ENCODE measurements around the gene CUBN. TPM values are rescaled to one million over a fixed set of nuclear protein-coding genes. Genes with fewer than 3 reads are reported as not detected.

The CUBN gene
- total RNA-seq, 2 experiments from 2014 or later: 7.9 to 9.2 TPM

DNA sequence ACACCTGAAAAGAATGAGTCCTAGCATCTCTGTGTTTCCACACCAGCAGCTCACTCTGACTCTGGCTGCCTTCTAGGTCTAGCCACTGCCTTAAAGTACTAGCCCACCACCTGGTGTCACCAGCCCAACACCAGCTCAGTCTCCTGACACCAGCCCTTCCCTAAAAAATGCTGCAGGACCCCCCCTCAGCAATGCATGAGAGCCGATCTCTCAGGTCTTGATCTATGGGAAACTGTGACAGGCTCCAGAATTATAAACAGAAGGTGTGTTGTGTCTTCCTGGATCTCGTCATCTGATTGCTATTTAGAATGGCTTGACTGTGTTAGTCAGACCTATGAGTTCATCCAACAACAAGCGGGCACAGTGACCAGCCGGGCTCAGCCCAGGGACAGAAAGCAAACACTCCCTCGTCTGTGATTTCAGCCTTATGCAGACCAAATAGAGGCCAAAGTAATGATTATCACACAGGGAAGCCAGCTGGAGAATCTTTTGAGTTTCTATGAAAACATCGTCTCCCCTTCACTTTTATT lies 66.6 kb downstream of the CUBN start:
- H3K27ac ChIP-seq (ENCODE audit: low read depth in 1 of 2, low read length in 2 of 2): no peak overlapping the region
- H3K9me3 ChIP-seq (ENCODE audit: control insufficient read depth in 1 of 2, insufficient read depth in 1 of 2, low read length in 2 of 2): no peaks in the 10 kb centered on the region
- H3K4me3 ChIP-seq (ENCODE audit: low read length): no peak overlapping the region
- peak overlapping the region; percentile 48 for H3K27ac Mint-ChIP-seq
- H3K4me1 ChIP-seq (ENCODE audit: insufficient read depth, low read length): no peaks in the 10 kb centered on the region
- no peaks in the 10 kb centered on the region for H3K36me3 ChIP-seq (ENCODE audit: insufficient read depth, low read length)
- H3K36me3 Mint-ChIP-seq (ENCODE audit: low read depth): peaks cover 27% of the 10 kb centered on the region
- H3K4me1 Mint-ChIP-seq (ENCODE audit: low read depth): peaks cover 47% of the 10 kb centered on the region
- no peaks in the 10 kb centered on the region for H3K9me3 Mint-ChIP-seq
- ATAC-seq (ENCODE audit: poor library complexity): no peak
- intact Hi-C loops (cut with DNase I, micrococcal nuclease): no loop called here
- no peaks in the 10 kb centered on the region for H3K27me3 Mint-ChIP-seq
- H3K27me3 ChIP-seq (ENCODE audit: control insufficient read depth in 1 of 2, insufficient read depth in 2 of 2, low read length in 2 of 2): no peaks in the 10 kb centered on the region
- POLR2A ChIA-PET: interaction anchor here (1.0 kb wide), 1 partner anchor 167 kb away, joined by 4 read pairs; no protein-coding TSS in a partner anchor
- no peak overlapping the region for H3K4me3 Mint-ChIP-seq
- peak in 1 of 14 experiments; percentile 9 for DNase-seq
- CTCF ChIA-PET: no interaction called here
- TF ChIP-seq, protein P1, sequence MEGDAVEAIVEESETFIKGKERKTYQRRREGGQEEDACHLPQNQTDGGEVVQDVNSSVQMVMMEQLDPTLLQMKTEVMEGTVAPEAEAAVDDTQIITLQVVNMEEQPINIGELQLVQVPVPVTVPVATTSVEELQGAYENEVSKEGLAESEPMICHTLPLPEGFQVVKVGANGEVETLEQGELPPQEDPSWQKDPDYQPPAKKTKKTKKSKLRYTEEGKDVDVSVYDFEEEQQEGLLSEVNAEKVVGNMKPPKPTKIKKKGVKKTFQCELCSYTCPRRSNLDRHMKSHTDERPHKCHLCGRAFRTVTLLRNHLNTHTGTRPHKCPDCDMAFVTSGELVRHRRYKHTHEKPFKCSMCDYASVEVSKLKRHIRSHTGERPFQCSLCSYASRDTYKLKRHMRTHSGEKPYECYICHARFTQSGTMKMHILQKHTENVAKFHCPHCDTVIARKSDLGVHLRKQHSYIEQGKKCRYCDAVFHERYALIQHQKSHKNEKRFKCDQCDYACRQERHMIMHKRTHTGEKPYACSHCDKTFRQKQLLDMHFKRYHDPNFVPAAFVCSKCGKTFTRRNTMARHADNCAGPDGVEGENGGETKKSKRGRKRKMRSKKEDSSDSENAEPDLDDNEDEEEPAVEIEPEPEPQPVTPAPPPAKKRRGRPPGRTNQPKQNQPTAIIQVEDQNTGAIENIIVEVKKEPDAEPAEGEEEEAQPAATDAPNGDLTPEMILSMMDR (IDR thresholded peaks at IDR 0.05): no peak

DNA sequence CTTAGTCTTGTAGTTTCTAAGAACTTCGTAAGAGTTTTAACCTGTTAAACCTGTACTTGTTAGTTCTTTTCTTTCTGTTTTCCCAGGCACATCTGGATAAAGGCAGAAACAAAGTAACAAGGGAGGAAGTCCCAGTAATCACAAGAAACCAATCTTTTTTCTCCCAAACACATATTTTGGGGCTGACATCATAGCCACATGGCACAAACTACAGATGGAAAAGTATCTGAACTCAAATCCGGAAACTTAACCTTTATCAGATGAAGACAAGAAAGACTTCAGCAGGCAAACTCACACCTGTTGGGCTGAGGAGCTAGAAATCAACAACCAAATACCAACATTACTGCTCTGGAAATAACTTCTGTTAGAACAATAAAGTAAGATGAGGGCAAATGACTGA lies 67.1 kb downstream of the CUBN start:
- no peaks in the 10 kb centered on the region for H3K9me3 ChIP-seq (ENCODE audit: control insufficient read depth in 1 of 2, insufficient read depth in 1 of 2, low read length in 2 of 2)
- Mint-ChIP-seq H3K4me1 (ENCODE audit: low read depth) (peaks cover 42% of the 10 kb centered on the region), H3K4me3 (no peak overlapping the region), H3K9me3 (no peaks in the 10 kb centered on the region), H3K27me3 (no peaks in the 10 kb centered on the region), H3K36me3 (ENCODE audit: low read depth) (peaks cover 24% of the 10 kb centered on the region), H3K27ac (peak overlapping the region; percentile 48)
- no peaks in the 10 kb centered on the region for H3K27me3 ChIP-seq (ENCODE audit: control insufficient read depth in 1 of 2, insufficient read depth in 2 of 2, low read length in 2 of 2)
- intact Hi-C loops (cut with DNase I, micrococcal nuclease): no loop called here
- ChIA-PET CTCF (no interaction called here), POLR2A (interaction anchor here (1.0 kb wide), 1 partner anchor 168 kb away, joined by 4 read pairs; no protein-coding TSS in a partner anchor)
- H3K36me3 ChIP-seq (ENCODE audit: insufficient read depth, low read length): no peaks in the 10 kb centered on the region
- H3K4me1 ChIP-seq (ENCODE audit: insufficient read depth, low read length): no peaks in the 10 kb centered on the region
- no peak overlapping the region for H3K4me3 ChIP-seq (ENCODE audit: low read length)
- TF ChIP-seq, protein P1 (IDR thresholded peaks at IDR 0.05): no peak
- DNase-seq (no peak), ATAC-seq (ENCODE audit: poor library complexity) (no peak)
- no peak overlapping the region for H3K27ac ChIP-seq (ENCODE audit: low read depth in 1 of 2, low read length in 2 of 2)

DNA sequence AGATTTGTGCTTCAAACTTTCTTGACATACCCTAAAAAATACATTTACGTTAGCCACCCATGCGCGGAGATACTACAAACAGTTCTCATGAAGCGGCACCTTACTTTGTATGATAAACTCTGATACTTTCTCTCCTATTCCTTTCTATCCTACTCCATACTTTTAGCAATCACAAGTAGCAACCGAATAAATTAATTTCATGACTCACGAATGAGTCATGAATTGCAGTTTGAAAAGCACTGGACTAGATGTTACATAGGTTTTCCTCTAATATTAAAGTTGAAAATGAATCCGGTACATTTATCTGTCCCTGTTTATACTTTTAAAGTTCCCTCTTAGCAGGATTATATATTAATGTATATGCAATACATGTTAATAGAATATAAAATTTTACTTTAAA lies 67.6 kb downstream of the CUBN start:
- peaks cover 37% of the 10 kb centered on the region for H3K4me1 Mint-ChIP-seq (ENCODE audit: low read depth)
- H3K4me3 Mint-ChIP-seq: no peak overlapping the region
- Histone ChIP-seq H3K27me3 (ENCODE audit: control insufficient read depth in 1 of 2, insufficient read depth in 2 of 2, low read length in 2 of 2) (no peaks in the 10 kb centered on the region), H3K36me3 (ENCODE audit: insufficient read depth, low read length) (no peaks in the 10 kb centered on the region), H3K4me3 (ENCODE audit: low read length) (no peak overlapping the region), H3K9me3 (ENCODE audit: control insufficient read depth in 1 of 2, insufficient read depth in 1 of 2, low read length in 2 of 2) (no peaks in the 10 kb centered on the region), H3K27ac (ENCODE audit: low read depth in 1 of 2, low read length in 2 of 2) (no peak overlapping the region), H3K4me1 (ENCODE audit: insufficient read depth, low read length) (no peaks in the 10 kb centered on the region)
- H3K9me3 Mint-ChIP-seq: no peaks in the 10 kb centered on the region
- ChIA-PET CTCF (no interaction called here), POLR2A (interaction anchor here (1.0 kb wide), 1 partner anchor 168 kb away, joined by 4 read pairs; no protein-coding TSS in a partner anchor)
- H3K27ac Mint-ChIP-seq: no peak overlapping the region
- intact Hi-C loops (cut with DNase I, micrococcal nuclease): no loop called here
- peaks cover 24% of the 10 kb centered on the region for H3K36me3 Mint-ChIP-seq (ENCODE audit: low read depth)
- no peak for DNase-seq
- no peaks in the 10 kb centered on the region for H3K27me3 Mint-ChIP-seq
- TF ChIP-seq, protein P1 (IDR thresholded peaks at IDR 0.05): no peak
- no peak for ATAC-seq (ENCODE audit: poor library complexity)

Measured in CD4-positive, alpha-beta T cell (primary cell).